GM12872 (cell line): ENCODE results near the gene COL26A1.

Source experiments
- CTCF ChIP-seq: IDR thresholded peaks from 3 replicates; pipeline ENCODE4 v1.5.1; 2011; ENCODE audit warnings: low read depth, mild to moderate bottlenecking, low read length, moderate library complexity; ENCODE audit not compliant: insufficient read depth

Gene COL26A1

GRCh38 chr7:101519324-101520023 lies 156.8 kb downstream of the COL26A1 start:
- no peak for TF ChIP-seq CTCF

- no peak for TF ChIP-seq CTCF
Observed at GRCh38 chr7:101521430-101521925, 158.8 kb downstream of the COL26A1 start.

- TF ChIP-seq CTCF = no peak
Observed at GRCh38 chr7:101522021-101522420, 159.3 kb downstream of the COL26A1 start.

GRCh38 chr7:101527844-101528667 lies 165.4 kb downstream of the COL26A1 start:
- TF ChIP-seq CTCF = no peak

- TF ChIP-seq CTCF = no peak
Observed at GRCh38 chr7:101529560-101529959, 166.9 kb downstream of the COL26A1 start.

- TF ChIP-seq CTCF = no peak
Observed at GRCh38 chr7:101531726-101532357, 169.2 kb downstream of the COL26A1 start.
